Stimulated activated CD8-positive, alpha-beta memory T cell treated with anti-CD3 and anti-CD28 coated beads, Interleukin-12 subunit alpha, Interleukin-12 subunit beta, amount 100 ng/mL, for 24 hours (primary cell): ENCODE data around the gene NRL.

Experiments used
- DNase-seq: peaks from one replicate; pipeline ENCODE4 v3.0.0-alpha.2; 2020; ENCODE audit errors: extremely low read depth

The NRL gene

DNA sequence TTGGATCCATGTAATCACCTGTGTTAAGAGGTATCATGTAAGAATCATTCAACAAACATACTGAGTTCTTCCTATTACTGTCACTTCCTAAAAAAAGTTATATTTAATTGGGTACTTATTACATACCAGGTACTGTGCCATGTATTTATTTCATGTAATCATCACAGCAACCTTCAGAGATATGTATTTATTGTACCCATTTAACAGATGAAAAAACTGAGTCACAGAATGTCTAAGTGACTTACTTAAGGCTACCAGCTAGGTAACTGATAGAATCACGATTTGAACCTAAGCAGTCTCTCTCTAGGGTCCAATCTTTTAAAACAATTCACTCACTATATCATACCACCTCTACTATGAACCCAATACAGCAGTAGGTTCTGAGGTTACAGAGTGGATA, 29.7 kb upstream of the NRL start:
- no peak for DNase-seq

DNA sequence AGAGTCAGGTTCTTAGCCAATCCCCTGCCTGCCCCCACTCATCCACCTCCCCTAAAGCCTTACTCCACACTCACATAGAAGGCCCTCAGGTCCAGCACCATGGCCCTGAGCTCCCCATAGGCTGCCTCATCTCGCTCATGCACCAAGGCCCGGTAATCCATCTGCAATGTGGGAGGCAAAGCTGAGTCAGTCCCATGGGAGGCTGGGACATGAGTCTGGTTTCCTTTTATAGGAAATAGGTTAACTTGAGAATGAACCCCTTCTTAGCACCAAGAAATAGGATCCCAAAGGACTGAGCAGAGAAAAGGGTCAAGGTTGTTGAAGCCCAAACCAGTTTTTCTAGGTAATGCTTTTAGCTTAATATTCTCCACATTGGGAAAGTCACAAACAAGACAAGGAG, 28.8 kb upstream of the NRL start:
- DNase-seq: no peak

DNA sequence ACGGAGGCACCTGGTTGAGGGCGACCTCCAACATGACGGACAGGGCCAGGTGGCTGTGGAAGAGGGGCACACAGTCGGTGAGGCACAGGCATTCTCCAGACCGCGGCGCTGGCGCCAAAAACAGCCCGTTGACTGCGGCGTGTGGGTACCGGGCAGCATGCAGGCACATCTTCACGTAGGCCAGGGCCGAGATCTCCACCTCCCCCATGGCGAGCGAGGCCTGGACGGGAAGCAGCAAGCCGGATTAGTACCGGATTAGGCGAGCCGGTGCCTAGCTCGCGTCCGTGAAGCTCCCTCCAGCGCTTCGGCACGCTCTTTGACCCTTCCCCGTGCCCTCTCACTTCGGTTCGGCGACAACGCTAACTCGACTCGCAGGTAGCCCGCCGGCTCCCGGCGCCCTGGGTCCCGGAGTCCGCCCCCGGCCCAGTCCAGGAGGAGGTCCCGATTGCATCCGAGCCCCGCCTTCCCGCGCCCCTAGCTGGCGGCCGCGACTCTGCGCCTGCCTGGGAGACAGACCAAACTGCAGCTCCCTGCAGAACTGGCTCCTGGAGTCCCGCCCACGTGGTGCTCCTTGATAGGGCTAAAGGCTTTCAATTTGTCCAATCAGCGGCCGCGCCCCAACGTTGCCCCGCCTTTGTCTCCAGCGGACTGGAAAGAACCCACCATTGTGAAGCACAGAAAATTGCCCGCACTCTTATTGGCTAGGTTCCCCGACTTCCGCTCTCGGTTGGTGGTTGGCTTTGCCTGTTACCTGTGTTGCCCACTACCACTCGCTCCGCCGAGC, 26.5 kb upstream of the NRL start, which contains the start of gene EMC9:
Gene EMC9, minus strand, starts transcription at position 495 of the 784 bp plus-strand sequence. Its CDS starts 287 bp downstream, at position 208.
- peak; percentile 98 for DNase-seq

DNA sequence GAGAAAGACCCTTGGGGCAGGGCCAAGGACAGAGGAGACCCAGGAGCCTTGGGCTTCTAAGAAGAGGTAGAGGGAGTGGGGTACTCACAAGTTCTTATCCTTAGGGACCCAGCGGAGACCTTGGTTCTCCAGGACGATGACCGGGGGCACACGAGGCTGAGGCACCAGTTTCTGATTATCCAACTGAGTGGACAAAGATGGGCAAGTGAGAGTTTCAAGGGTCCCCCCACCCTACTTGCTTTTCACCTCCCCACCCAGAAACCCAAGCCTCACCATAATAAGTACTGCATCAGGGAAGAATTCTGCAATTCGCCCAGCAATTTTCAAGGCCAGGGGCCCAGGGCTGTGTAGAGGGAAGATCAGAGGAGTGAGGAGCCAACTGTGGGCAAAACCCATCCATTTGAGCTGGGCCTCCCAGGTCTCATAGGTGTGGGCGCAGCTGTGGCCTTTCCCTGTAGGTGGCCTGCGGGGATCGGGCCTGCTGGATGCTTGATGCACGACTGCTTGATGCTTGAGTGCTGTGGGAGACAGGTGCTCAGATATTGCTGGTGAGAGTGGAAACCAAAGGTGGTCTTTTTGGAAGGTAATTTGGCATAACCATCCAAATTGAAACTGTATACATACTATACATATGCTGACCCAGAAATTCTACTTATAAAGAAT, 24.7 kb upstream of the NRL start:
- DNase-seq: no peak

DNA sequence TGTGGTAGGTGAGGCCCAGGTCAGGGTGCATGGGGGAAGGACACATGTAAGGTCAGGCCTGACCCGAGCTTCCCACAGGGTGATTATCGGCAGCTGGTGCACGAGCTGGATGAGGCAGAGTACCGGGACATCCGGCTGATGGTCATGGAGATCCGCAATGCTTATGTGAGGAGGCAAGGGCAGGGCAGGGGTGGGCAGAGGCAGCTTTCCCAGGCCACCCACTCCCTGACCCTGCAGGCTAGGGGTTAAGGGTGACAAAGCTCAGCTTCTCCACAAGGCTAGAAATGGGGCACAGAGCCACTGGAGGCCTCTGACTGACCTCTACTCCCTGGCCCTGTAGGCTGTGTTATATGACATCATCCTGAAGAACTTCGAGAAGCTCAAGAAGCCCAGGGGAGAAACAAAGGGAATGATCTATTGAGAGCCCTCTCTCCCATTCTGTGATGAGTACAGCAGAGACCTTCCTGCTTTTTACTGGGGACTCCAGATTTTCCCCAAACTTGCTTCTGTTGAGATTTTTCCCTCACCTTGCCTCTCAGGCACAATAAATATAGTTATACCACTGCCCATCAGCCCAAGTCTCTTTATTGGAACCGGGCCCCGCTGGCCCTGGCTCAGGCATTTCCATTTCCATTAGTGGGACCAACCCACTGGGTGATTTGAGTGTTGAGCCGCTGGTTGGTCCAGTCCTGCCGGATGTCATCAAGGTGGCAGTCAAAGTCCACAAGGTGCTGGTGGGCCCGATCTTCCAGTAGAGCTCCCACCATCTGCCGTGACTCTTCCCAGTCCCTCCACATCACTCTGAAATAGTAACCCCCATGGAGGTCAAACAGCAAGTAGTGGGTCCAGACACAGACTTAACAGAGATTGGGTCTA, 23.9 kb upstream of the NRL start:
- no peak for DNase-seq

DNA sequence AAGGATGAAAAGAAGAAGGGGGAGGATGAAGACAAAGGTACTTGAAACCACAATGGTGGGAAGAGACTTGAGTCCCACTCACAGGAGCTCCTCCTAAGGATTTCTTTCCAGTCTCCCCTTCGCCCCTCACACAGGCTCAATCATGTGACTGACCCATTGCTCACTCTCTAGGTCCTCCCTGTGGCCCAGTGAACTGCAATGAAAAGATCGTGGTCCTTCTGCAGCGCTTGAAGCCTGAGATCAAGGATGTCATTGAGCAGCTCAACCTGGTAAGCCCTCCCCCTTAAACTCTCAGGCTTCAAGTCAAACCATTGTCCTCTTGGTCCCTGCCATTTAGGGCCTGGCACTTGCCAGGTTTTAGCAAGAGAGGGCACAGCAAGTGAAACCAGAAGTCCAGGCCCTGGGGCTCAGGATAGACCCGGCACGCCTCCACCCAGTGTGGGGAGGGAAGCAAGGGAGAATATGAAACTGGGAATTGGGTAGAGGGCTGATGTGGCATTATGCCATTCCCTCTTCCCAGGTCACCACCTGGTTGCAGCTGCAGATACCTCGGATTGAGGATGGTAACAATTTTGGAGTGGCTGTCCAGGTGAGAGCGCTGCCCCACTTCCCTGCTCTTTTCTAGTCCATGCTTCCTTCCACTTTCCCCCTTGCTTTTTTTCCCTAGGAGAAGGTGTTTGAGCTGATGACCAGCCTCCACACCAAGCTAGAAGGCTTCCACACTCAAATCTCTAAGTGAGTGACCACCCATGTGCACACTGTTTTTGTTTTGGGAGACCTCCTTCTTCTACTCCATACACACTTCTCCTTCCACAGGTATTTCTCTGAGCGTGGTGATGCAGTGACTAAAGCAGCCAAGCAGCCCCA, 23.0 kb upstream of the NRL start:
- no peak for DNase-seq

DNA sequence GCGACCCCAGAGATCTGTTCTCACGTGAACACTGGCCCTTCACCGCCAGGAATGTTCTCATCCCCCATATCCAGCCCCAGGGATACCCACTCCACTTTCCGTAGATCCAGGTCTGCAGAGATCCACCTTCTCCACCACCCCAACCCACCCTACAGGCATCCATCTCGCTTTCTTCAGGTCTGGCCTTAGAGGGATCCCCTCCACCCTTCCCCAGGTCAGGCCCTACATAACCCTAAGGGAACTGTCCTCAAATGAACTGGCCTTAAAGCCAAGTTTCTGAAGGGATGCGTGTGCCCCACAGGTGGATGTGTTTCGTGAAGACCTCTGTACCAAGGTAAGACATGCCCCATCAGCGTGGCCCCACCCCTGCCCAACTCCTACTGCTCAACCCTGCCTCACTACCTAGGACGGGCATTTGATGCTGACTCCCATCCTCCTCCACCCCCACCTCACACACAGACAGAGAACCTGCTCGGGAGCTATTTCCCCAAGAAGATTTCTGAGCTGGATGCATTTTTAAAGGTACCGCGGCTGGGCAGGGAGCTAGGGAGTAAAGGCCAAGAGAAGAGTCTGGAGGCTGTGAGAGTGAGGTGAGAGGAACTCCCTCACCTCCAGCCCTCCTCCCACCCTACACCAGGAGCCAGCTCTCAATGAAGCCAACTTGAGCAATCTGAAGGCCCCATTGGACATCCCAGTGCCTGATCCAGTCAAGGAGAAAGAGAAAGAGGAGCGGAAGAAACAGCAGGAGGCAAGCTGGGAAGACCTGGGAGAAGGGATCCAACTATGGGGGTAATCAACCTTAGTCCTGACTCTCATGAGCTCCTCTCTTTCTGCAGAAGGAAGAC, 22.2 kb upstream of the NRL start:
- no peak for DNase-seq

DNA sequence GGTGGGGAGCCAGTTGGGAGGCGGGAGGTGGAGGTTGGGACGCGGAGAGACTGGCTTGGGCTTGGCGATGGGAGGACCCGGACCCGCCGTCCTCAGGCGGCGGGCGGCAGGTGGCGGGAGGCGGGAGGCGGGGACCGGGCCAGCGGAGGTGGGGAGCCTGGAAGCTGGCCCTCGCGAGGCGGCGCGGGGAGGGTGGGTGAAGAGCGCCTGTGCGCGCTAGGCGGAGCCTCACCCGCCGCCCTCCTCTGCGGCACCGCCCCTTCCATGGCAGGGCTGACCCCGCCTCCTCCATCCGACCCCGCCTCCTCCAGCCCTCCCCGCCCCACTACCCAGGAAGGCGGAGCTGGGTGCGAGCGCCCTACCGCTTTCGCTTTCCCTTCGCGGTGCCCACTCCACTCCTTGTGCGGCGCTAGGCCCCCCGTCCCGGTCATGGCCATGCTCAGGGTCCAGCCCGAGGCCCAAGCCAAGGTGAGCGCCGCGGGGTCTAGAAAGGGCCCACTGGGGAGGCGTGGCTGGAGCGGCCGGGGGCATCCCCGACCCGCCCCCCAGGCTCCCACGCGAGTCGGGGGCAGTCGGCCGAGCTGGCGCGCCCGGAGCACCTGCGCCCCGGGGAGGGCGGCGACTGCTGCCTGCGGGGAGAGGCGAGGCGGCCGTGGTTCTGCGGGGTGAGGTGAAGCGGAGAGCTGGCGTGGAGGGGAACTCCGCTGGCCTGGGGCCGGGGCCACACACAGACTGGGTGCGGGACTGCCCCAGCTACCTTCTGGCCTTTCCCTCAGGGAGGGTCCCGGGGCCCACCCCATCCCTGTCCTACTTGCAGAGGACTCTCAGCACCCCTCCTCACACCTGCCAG, 21.3 kb upstream of the NRL start, which contains the start of gene PSME1:
Gene PSME1, plus strand, starts transcription at position 361 of the 850 bp plus-strand sequence. Its CDS starts 69 bp downstream, at position 430.
- DNase-seq: peak; percentile 83

DNA sequence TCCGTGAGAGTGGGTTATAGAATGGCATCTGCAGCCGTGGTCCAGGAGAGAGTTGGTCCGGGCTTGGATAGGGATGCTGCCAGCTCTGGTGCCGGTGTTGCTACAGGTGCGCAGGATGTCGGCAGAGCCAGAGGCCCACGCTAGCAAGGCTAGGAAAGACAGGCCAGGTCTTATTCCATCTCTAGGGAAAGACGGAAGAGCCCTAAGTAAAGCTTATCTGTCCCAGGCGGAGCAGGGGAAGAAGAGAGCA, 20.8 kb upstream of the NRL start:
- DNase-seq: no peak

DNA sequence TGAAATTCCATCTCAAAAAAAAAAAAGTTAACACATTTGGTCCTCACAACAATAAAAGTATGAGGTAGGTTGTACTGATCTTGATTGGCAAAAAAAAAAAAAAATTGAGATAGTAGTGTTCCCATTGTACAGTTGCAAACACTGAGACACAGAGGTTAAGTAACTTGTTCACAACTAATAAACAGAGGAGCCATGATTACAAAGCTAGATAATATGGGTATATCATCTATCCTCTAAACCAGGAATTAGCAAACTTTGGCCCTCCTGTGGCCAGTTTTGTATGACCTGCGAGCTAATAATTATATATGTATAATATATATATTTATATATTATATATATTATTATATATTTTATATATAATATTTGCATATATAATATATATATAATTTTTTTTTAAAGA, 19.0 kb upstream of the NRL start:
- DNase-seq: no peak

DNA sequence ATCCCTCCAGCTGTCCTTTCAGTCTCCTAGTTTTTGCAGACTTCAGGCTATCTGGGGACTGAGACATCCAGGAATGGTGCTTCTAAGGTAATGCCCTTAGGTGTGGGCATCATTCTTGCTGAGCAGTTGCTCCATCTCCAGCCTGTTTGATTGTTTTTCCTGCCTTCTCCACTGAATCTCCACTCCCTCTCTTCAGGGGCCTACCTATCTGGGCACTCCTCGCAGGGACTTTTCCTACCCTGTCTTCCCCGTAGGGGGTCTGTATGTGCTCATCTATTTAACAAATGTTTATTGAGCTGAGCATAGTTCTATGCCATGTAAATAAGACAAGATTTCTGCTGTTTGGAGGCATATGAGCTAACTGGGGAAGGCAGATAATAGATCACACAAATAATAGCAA, 18.2 kb upstream of the NRL start:
- no peak for DNase-seq

DNA sequence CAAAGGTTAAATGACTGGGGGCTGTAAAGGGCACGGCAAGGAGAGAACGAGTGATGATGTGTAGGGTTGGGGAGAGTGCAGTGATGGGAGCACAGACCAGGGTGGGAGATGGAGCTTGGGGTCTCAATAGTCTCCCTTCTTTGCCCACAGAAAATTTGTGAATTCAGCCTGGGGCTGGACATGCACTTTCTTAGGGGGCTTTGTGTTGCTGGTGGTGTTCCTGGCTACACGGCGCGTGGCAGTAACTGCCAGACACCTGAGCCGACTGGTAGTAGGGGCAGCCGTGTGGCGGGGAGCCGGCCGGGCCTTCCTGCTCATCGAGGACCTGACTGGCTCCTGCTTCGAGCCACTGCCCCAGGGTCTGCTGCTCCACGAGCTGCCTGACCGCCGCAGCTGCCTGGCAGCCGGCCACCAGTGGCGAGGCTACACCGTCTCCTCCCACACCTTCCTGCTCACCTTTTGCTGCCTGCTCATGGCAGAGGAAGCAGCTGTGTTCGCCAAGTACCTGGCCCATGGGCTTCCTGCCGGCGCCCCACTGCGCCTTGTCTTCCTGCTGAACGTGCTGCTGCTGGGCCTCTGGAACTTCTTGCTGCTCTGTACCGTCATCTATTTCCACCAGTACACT, 17.4 kb upstream of the NRL start:
- no peak for DNase-seq

DNA sequence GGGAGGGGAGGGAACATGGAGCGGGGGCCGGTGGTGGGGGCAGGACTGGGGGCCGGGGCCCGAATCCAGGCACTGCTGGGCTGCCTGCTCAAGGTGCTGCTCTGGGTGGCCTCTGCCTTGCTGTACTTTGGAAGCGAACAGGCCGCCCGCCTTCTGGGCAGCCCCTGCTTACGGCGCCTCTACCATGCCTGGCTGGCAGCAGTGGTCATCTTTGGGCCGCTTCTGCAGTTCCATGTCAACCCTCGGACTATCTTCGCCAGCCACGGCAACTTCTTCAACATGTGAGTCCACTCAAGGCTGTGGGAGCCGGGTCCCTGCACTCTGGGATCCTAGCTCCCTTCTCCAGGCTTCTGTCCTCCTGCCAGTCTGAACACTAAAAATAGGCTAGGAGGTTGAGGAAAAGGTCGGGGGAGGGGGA, 16.8 kb upstream of the NRL start:
- DNase-seq: no peak

DNA sequence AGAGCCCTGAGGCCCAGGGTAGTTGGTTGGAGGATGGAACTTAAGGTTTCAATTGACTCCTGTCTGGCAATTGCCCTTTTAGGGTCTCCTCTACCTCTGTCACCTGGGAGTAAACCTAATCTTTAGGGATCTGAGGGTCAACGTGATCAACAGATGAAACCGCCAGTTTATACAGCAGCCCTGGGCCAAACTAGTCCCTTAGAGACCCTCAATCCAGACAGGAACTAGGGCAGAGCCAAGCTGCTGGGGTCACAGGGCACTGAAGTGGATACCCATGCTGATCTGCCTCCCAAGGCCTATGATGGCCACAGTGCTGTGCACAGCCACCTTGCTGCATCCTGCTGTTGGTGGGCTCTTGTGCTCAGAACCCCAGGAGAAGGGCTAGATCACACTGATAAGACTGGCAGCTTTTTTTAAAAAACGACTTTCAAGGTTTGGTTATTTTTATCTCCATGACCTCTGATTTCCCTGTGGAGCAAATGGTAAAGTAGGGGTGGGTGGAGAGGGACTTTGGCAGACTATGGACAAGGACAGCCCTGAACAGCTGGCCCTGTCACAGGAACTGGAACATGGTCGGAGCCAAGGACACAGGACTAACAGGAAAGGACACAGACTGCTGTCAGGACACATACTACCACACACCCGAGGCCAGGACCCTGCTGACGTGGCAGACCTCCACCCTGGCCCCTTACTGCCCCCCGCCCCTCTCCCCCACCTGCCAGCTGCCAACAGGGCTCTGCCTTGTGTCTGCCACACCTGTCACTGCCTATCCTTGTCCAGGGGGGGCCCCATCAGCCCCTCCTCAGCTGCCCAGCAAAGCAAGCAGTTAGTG, 16.2 kb upstream of the NRL start:
- DNase-seq: no peak

DNA sequence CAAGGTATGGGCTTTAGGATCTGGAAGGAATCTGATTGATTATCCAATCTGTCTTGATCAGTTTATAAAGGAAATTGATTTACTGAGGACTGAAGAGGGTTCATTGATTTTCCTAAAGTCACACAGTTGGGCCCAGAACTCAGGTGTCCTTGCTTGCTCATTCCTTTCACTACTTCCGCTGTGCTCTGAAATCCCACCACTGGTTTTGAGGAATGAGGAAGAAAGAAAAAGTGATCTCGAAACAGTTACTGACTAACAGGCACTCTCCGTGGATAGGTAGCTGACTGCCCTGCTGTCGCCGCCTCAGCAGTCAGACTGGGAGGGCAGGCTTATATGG, 15.6 kb upstream of the NRL start, which contains the start of gene FITM1:
Gene FITM1, plus strand, starts transcription at position 280 of the 337 bp plus-strand sequence. CDS start 905 bp downstream, outside the sequence.
- DNase-seq: no peak

DNA sequence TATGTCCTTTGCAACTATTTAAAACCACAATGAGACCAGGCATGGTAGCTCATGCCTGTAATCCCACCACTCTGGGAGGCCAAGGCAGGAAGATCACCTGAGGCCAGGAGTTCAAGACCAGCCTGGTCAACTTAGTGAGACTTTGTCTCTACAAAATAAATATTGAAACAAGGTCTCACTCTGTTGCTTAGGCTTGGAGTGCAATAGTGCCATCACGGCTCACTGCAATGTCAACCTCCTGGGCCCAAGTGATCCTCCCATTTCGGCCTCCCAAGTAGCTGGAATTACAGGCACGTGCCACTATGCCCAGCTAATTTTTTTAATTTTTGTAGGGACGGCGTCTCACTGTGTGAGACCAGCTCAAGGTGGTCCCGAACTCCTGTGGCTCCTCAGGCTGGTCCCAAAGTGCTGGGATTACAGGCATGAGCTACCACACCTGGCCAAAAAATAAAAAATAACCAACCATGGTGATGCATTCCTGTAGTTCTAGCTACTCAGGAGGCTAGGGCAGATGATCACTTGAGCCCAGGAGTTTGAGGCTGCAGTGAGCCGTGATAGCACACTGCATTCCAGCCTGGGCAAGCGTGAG, 14.8 kb upstream of the NRL start:
- DNase-seq: no peak

DNA sequence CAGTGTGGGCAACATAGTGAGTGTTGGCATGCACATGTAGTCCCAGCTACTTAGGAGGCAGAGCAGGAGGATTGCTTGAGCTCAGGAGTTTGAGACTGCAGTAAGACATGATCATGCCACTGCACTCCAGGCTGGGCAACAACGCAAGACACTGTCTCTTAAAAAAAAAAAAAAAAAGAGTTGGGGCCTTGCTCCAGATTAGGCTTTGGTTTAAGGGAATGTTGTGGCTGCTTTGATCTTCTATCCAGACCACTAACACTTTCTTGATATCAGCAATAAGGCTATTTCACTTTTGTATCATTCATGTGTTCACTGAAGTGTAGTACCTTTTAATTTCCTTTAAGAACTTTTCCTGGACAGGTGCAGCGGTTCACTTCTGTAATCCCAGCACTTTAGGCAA, 12.9 kb upstream of the NRL start:
- DNase-seq: no peak

DNA sequence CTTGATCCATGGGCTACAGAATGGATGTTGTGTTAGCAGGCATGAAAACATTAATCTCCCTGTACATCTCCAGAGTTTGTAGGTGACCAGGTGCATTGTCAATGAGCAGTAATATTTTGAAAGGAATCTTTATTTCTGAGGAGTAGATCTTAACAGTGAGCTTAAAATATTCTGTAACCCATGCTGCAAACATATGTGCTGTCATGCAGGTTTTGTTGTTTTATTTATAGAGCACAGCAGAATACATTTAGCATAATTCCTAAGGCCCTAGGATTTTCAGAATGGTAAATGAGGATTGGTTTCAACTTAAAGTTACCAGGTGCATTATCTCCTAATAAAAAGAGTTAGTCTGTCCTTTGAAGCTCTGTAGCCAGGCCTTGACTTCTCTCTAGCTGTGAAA, 12.2 kb upstream of the NRL start:
- no peak for DNase-seq
